H1 (cell line): ENCODE measurements around the gene HES2. TPM values are rescaled to one million over a fixed set of nuclear protein-coding genes. Genes with fewer than 3 reads are reported as not detected.

Experiments
- CTCF ChIA-PET: fragments of 300-600 bp; sonication (Branson Sonifier 250); formaldehyde crosslinking; loops from one replicate; lab custom pipeline; 2021; ENCODE audit not compliant: partially characterized antibody; lab: Charles Lee
- POLR2A ChIA-PET: fragments of 300-600 bp; sonication (Branson Sonifier 250); formaldehyde crosslinking; loops from one replicate; lab custom pipeline; 2021; ENCODE audit warnings: inconsistent platforms; ENCODE audit not compliant: partially characterized antibody; lab: Charles Lee
- DNase-seq, 2 experiments: peaks; one replicate each; pipeline versions ENCODE4 v3.0.0 to v3.0.0-alpha.2; 2010 to 2022; ENCODE audit warnings: low spot score in 2 of 2, low read depth in 1 of 2, mixed read lengths in 1 of 2
- FAIRE-seq: peaks from 2 replicates; lab custom pipeline; 2011; peaks lifted over from hg19 to GRCh38; lab: Jason Lieb, UNC
- H2AFZ ChIP-seq: 2 replicates; pipeline ENCODE4 v1.8.1; 2012; ENCODE audit warnings: low read length, inconsistent platforms
- H2AK5ac ChIP-seq: 2 replicates; pipeline ENCODE4 v1.6.1; 2013; ENCODE audit warnings: low read depth, low read length
- H2BK120ac ChIP-seq: replicated peaks from 2 replicates; pipeline ENCODE3; 2013; ENCODE audit warnings: low read depth, low read length, inconsistent platforms
- H2BK12ac ChIP-seq: 2 replicates; pipeline ENCODE4 v1.6.1; 2013; ENCODE audit warnings: low read depth, low read length
- H2BK15ac ChIP-seq: 2 replicates; pipeline ENCODE4 v1.6.1; 2013; ENCODE audit warnings: low read length
- H2BK20ac ChIP-seq: 2 replicates; pipeline ENCODE4 v1.6.1; 2013; ENCODE audit warnings: low read length
- H2BK5ac ChIP-seq: 2 replicates; pipeline ENCODE4 v1.6.1; 2013; ENCODE audit warnings: low read depth, low read length
- H3K14ac ChIP-seq: 2 replicates; pipeline ENCODE4 v1.6.1; 2013; ENCODE audit warnings: inconsistent platforms; ENCODE audit not compliant: insufficient read length
- H3K18ac ChIP-seq: 2 replicates; pipeline ENCODE4 v1.6.1; 2013; ENCODE audit warnings: low read length; ENCODE audit errors: extremely low read depth
- H3K23ac ChIP-seq: 2 replicates; pipeline ENCODE4 v1.6.1; 2013; ENCODE audit warnings: inconsistent platforms; ENCODE audit not compliant: insufficient read length
- H3K23me2 ChIP-seq: 2 replicates; pipeline ENCODE4 v1.6.1; 2013; ENCODE audit warnings: low read depth, low read length
- H3K27ac ChIP-seq: 2 replicates; pipeline ENCODE4 v1.6.1; 2011; ENCODE audit warnings: low read depth, low read length, inconsistent platforms
- H3K27me3 ChIP-seq, 4 experiments: replicated peaks in 1 of 4; 1 replicate in 1 of 4; 2 replicates in 3 of 4; pipeline versions ENCODE4 v1.6.1 to v1.8.1; 2011 to 2013; ENCODE audit warnings: low read length in 3 of 4, mild to moderate bottlenecking in 3 of 4, inconsistent platforms in 2 of 4, mixed read lengths in 2 of 4, moderate library complexity in 1 of 4; ENCODE audit not compliant: control insufficient read depth in 3 of 4, insufficient read depth in 3 of 4; ENCODE audit errors: extremely low read depth in 1 of 4
- H3K36me3 ChIP-seq, 4 experiments: 2 replicates each; pipeline versions ENCODE4 v1.6.1 to v1.8.1; 2011 to 2013; ENCODE audit warnings: mild to moderate bottlenecking in 4 of 4, low read length in 3 of 4, moderate library complexity in 2 of 4, control low read depth in 1 of 4, inconsistent platforms in 1 of 4; ENCODE audit not compliant: insufficient read depth in 4 of 4, control insufficient read depth in 2 of 4
- H3K4ac ChIP-seq: replicated peaks from 2 replicates; pipeline ENCODE3; 2013; ENCODE audit warnings: low read length, low read depth, mixed read lengths, inconsistent platforms; ENCODE audit not compliant: insufficient read length
- H3K4me1 ChIP-seq, 4 experiments: replicated peaks in 1 of 4; 1 replicate in 1 of 4; 2 replicates in 3 of 4; pipeline versions ENCODE4 v1.6.1 to v1.8.1; 2011 to 2013; ENCODE audit warnings: low read length in 3 of 4, inconsistent platforms in 2 of 4, mixed read lengths in 1 of 4; ENCODE audit not compliant: insufficient read depth in 4 of 4, control insufficient read depth in 3 of 4
- H3K4me2 ChIP-seq, 2 experiments: 2 replicates each; pipeline versions ENCODE4 v1.6.1 to v1.8.1; 2011 to 2013; ENCODE audit warnings: low read depth in 2 of 2, low read length in 2 of 2, control low read depth in 1 of 2, inconsistent platforms in 1 of 2, mild to moderate bottlenecking in 1 of 2; ENCODE audit not compliant: insufficient read depth in 1 of 2
- H3K4me3 ChIP-seq, 4 experiments: fragments of 200-600, 300-600 bp in 1 of 4; sonication (generic), shearing (Covaris generic), sonication (Bioruptor Twin) in 1 of 4; 2 replicates each; pipeline versions ENCODE4 v1.5.1 to v1.8.1; 2011 to 2016; ENCODE audit warnings: low read length in 4 of 4, low read depth in 3 of 4, control low read depth in 2 of 4, inconsistent platforms in 2 of 4, mild to moderate bottlenecking in 2 of 4, mixed read lengths in 1 of 4, moderate library complexity in 1 of 4; ENCODE audit not compliant: insufficient read depth in 2 of 4; ENCODE audit errors: extremely low read depth in 1 of 4
- H3K56ac ChIP-seq: replicated peaks from 2 replicates; pipeline ENCODE3; 2013; ENCODE audit warnings: low read depth, mild to moderate bottlenecking, mixed read lengths, low read length, inconsistent platforms; ENCODE audit not compliant: insufficient read length
- H3K79me1 ChIP-seq: 2 replicates; pipeline ENCODE4 v1.6.1; 2013; ENCODE audit warnings: low read depth, low read length, control low read depth
- H3K79me2 ChIP-seq, 2 experiments: 2 replicates each; pipeline versions ENCODE4 v1.6.1 to v1.8.1; 2012 to 2013; ENCODE audit warnings: low read length in 2 of 2, mild to moderate bottlenecking in 2 of 2, inconsistent platforms in 1 of 2; ENCODE audit not compliant: insufficient read depth in 2 of 2, control insufficient read depth in 1 of 2
- H3K9ac ChIP-seq, 4 experiments: replicated peaks in 1 of 4; 1 replicate in 1 of 4; 2 replicates in 3 of 4; pipeline versions ENCODE4 v1.6.1 to v1.8.1; 2011 to 2013; ENCODE audit warnings: low read depth in 3 of 4, low read length in 3 of 4, control low read depth in 2 of 4, mild to moderate bottlenecking in 2 of 4, moderate library complexity in 2 of 4, inconsistent platforms in 1 of 4; ENCODE audit errors: extremely low read depth in 1 of 4
- H3K9me3 ChIP-seq, 2 experiments: 2 replicates each; pipeline versions ENCODE4 v1.6.1 to v1.8.1; 2012 to 2013; ENCODE audit warnings: mild to moderate bottlenecking in 2 of 2, moderate library complexity in 2 of 2, control low read depth in 1 of 2, inconsistent platforms in 1 of 2, low read depth in 1 of 2, low read length in 1 of 2, mixed read lengths in 1 of 2; ENCODE audit not compliant: insufficient read depth in 2 of 2
- H4K20me1 ChIP-seq, 2 experiments: replicated peaks in 1 of 2; 2 replicates each; pipeline versions ENCODE3 to v1.8.1; 2011 to 2013; ENCODE audit warnings: inconsistent platforms in 2 of 2, low read length in 2 of 2, mild to moderate bottlenecking in 1 of 2; ENCODE audit not compliant: insufficient read depth in 2 of 2, control insufficient read depth in 1 of 2
- H4K5ac ChIP-seq: 2 replicates; pipeline ENCODE4 v1.6.1; 2013; ENCODE audit warnings: low read length, low read depth, mixed read lengths, inconsistent platforms; ENCODE audit not compliant: insufficient read length
- H4K8ac ChIP-seq: 2 replicates; pipeline ENCODE4 v1.8.0; 2013; ENCODE audit warnings: mild to moderate bottlenecking, moderate library complexity, low read length, inconsistent platforms; ENCODE audit not compliant: insufficient read depth; ENCODE audit errors: extremely low read depth
- H4K91ac ChIP-seq: replicated peaks from 2 replicates; pipeline ENCODE3; 2013; ENCODE audit warnings: low read length, mixed read lengths, inconsistent platforms; ENCODE audit not compliant: insufficient read length
- BCL11A ChIP-seq, 2 experiments: IDR thresholded peaks; one replicate each; pipeline ENCODE4 v1.6.1; 2011; ENCODE audit warnings: low read depth in 2 of 2, low read length in 2 of 2, mild to moderate bottlenecking in 2 of 2
- CHD2 ChIP-seq: IDR thresholded peaks from 2 replicates; pipeline ENCODE4 v1.6.1; 2012; ENCODE audit warnings: low read length, improper control_type of control experiment
- EGR1 ChIP-seq: IDR thresholded peaks from 2 replicates; pipeline ENCODE4 v1.6.1; 2011; ENCODE audit warnings: low read depth, low read length, borderline replicate concordance
- JUND ChIP-seq: IDR thresholded peaks from 2 replicates; pipeline ENCODE4 v1.6.1; 2011; ENCODE audit warnings: mild to moderate bottlenecking, improper control_type of control experiment, low read length
- KDM4A ChIP-seq: IDR thresholded peaks from one replicate; pipeline ENCODE4 v1.7.1; 2012; ENCODE audit warnings: low read depth, mild to moderate bottlenecking, moderate library complexity, low read length, inconsistent platforms; ENCODE audit not compliant: severe bottlenecking
- POLR2A ChIP-seq, 2 experiments: IDR thresholded peaks; 1 replicate in 1 of 2; 2 replicates in 1 of 2; pipeline ENCODE4 v1.6.1; 2011; ENCODE audit warnings: low read depth in 2 of 2, low read length in 2 of 2, mild to moderate bottlenecking in 2 of 2; ENCODE audit errors: control extremely low read depth in 1 of 2
- POU5F1 ChIP-seq: IDR thresholded peaks from 2 replicates; pipeline ENCODE4 v1.6.1; 2011; ENCODE audit warnings: low read depth, mild to moderate bottlenecking, low read length, moderate library complexity
- RAD21 ChIP-seq, 2 experiments: IDR thresholded peaks in 1 of 2; conservative IDR thresholded peaks in 1 of 2; 2 replicates each; pipeline ENCODE4 v1.6.1; 2011; ENCODE audit warnings: low read depth in 2 of 2, low read length in 2 of 2, improper control_type of control experiment in 1 of 2, inconsistent platforms in 1 of 2, mild to moderate bottlenecking in 1 of 2, moderate library complexity in 1 of 2
- RBBP5 ChIP-seq: IDR thresholded peaks from 2 replicates; pipeline ENCODE4 v1.7.1; 2012; ENCODE audit warnings: low read depth, mild to moderate bottlenecking, inconsistent platforms, low read length, moderate library complexity, borderline replicate concordance
- SIX5 ChIP-seq: IDR thresholded peaks from 2 replicates; pipeline ENCODE4 v1.6.1; 2011; ENCODE audit warnings: mild to moderate bottlenecking, low read depth, low read length
- SP1 ChIP-seq: IDR thresholded peaks from 2 replicates; pipeline ENCODE4 v1.6.1; 2011; ENCODE audit warnings: low read depth, low read length
- SRF ChIP-seq: IDR thresholded peaks from 2 replicates; pipeline ENCODE4 v1.6.1; 2011; ENCODE audit warnings: mild to moderate bottlenecking, low read depth, low read length, moderate library complexity
- TAF1 ChIP-seq: IDR thresholded peaks from 2 replicates; pipeline ENCODE4 v1.6.1; 2011; ENCODE audit warnings: mild to moderate bottlenecking, low read depth, low read length
- TBP ChIP-seq: IDR thresholded peaks from 2 replicates; pipeline ENCODE4 v1.6.1; 2011; ENCODE audit warnings: low read depth, low read length, improper control_type of control experiment
- polyA plus RNA-seq, 7 experiments: library from polyadenylated mRNA; depleted of rRNA in 3 of 7; stranded (reverse) in 5 of 7; unstranded in 2 of 7; fragments of >200 nt in 5 of 7; fragments of 200-250 nt in 2 of 7; gene quantifications; 1 replicate in 5 of 7; 2 replicates in 1 of 7; 4 replicates in 1 of 7; pipeline versions ENCODE4 v1.2.1 to v1.2.3, GENCODE V29; 2011 to 2013; ENCODE audit warnings: missing spikeins in 2 of 7, mixed read lengths in 2 of 7
- total RNA-seq: library from RNA; stranded (reverse); fragmentation: NEBNext Ultra II Directional; extraction: Animal tissue kit (Norgen Biotek cat#: 25700); gene quantifications from 2 replicates; pipeline ENCODE4 v1.2.1, GENCODE V29; 2021
- TF ChIP-seq, protein P1 (sequence below): IDR thresholded peaks from 2 replicates; pipeline ENCODE4 v1.6.1; 2012; ENCODE audit warnings: inconsistent platforms

Gene HES2
- total and polyA plus RNA-seq, 2 of the 8 experiments (the other 6 are each of a cell fraction or from before 2014, with no cell fraction given): 0.15 to 0.53 TPM

- H3K23ac ChIP-seq: no peak overlapping the region
- no peaks in the 10 kb centered on the region for H3K36me3 ChIP-seq
- H4K8ac ChIP-seq: no peak overlapping the region
- no peak overlapping the region for H4K5ac ChIP-seq
- no peak overlapping the region for H3K27ac ChIP-seq
- no peak overlapping the region for H4K91ac ChIP-seq
- 0 out of 2 replicates have a peak overlapping the region, but pooled peaks have one; percentile 25 for H2BK15ac ChIP-seq
- no peak overlapping the region for H3K18ac ChIP-seq
- DNase-seq: no peak
- ChIA-PET POLR2A (interaction anchor here (5.8 kb wide), 1 partner anchor 12 kb away, joined by 26 read pairs; no protein-coding TSS in a partner anchor), CTCF (interaction anchor here (0.6 to 58.4 kb wide), 6 partner anchors 9 to 140 kb away, joined by 3 to 1769 read pairs (median 12); no protein-coding TSS in a partner anchor)
- H4K20me1 ChIP-seq: peaks cover 2 to 4% of the 10 kb centered on the region in 2 experiments
- no peak overlapping the region for H3K9ac ChIP-seq
- no peak overlapping the region for H2BK12ac ChIP-seq
- peaks cover 3% of the 10 kb centered on the region; the same call in 1 of the 2 replicates for H3K23me2 ChIP-seq
- no peak for FAIRE-seq
- no peak overlapping the region for H2BK20ac ChIP-seq
- H2AFZ ChIP-seq: no peak overlapping the region
- H2BK120ac ChIP-seq: no peak overlapping the region
- H3K4me1 ChIP-seq: peaks cover 0 to 9% (median 8%) of the 10 kb centered on the region in 4 experiments; a peak in 5 of 7 replicates
- no peak overlapping the region for H3K4me3 ChIP-seq
- H3K4me2 ChIP-seq: no peak overlapping the region
- H3K79me1 ChIP-seq: peaks cover 4% of the 10 kb centered on the region
- no peak overlapping the region for H3K14ac ChIP-seq
- no peaks in the 10 kb centered on the region; a peak in 1 of 4 replicates for H3K9me3 ChIP-seq
- no peak overlapping the region for H3K4ac ChIP-seq
- no peak overlapping the region for H2BK5ac ChIP-seq
- H3K56ac ChIP-seq: no peak overlapping the region
- no peak overlapping the region for H2AK5ac ChIP-seq
- peaks cover 0 to 3% (median 0%) of the 10 kb centered on the region in 4 experiments; a peak in 3 of 7 replicates for H3K27me3 ChIP-seq
- H3K79me2 ChIP-seq: peaks cover 0 to 8% of the 10 kb centered on the region in 2 experiments; a peak in 3 of 4 replicates
- no peak for TF ChIP-seq POLR2A (IDR thresholded peaks at IDR 0.05; ENCODE audit: control extremely low read depth in 1 of 2, low read depth in 2 of 2, low read length in 2 of 2)
- TF ChIP-seq SP1: no peak
- TF ChIP-seq TAF1: no peak
- no peak for TF ChIP-seq TBP
- no peak for TF ChIP-seq POU5F1
- TF ChIP-seq SRF: 0 out of 2 replicates have a peak, but pooled peaks have one; percentile 4
- TF ChIP-seq BCL11A (IDR thresholded peaks at IDR 0.05; ENCODE audit: low read depth in 2 of 2, low read length in 2 of 2): no peak
- no peak for TF ChIP-seq CHD2
- no peak for TF ChIP-seq EGR1
- TF ChIP-seq JUND: no peak
- TF ChIP-seq SIX5: no peak
- no peak for TF ChIP-seq RBBP5
- TF ChIP-seq, protein P1, sequence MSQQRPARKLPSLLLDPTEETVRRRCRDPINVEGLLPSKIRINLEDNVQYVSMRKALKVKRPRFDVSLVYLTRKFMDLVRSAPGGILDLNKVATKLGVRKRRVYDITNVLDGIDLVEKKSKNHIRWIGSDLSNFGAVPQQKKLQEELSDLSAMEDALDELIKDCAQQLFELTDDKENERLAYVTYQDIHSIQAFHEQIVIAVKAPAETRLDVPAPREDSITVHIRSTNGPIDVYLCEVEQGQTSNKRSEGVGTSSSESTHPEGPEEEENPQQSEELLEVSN: no peak
- peak; percentile 39 to 49; a peak in 3 of 4 replicates for TF ChIP-seq RAD21 (IDR thresholded peaks at IDR 0.05 in 1 of 2, conservative IDR thresholded peaks at IDR 0.05 in 1 of 2; ENCODE audit: low read depth in 2 of 2, low read length in 2 of 2)
- no peak for TF ChIP-seq KDM4A
Measured at GRCh38 chr1:6396998-6397397, 22.7 kb downstream of the HES2 start.
